Stimulated activated CD8-positive, alpha-beta memory T cell treated with anti-CD3 and anti-CD28 coated beads, Interleukin-4, amount 100 ng/mL, for 1 hour (primary cell): ENCODE data around the gene STX8.

ENCODE experiments used
- DNase-seq, 2 donors: peaks; one replicate each; pipeline ENCODE4 v3.0.0-alpha.2; 2020; ENCODE audit warnings: low read depth in 2 of 2, low spot score in 1 of 2

STX8 gene

DNA sequence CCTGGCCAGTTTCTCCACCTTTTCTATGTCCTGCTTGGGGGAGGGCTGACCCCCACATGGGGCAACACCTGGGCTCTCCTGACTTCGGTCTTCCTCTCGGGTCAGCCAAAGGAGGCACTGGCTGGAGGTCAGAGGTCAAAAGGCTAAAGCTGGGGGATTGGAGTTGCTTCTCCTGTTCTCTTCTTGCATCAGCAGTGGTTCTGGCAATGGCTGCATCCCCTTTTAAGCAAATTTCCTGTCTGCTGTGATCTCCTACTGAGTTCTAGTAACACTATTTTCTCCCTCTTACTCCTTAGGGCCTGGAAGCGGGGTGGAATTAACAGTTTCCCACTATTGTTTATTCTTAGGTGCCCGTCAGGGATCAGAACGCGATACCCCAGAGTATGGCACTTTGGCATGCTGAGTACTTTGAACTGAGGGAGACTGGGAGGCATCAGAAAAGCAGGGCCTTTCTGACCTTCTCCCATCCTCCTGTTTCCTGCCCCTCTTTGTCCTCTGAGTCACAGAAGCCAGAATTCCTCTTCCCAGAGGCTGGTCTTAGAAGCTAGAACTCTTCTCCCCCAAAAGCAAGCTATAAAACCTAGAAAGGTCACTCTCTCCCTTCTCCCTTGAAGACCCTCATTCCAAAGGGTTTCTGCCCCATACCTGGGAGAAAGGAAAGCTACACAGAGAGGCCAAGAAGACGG, 268.2 kb downstream of the STX8 start:
- no peak for DNase-seq

DNA sequence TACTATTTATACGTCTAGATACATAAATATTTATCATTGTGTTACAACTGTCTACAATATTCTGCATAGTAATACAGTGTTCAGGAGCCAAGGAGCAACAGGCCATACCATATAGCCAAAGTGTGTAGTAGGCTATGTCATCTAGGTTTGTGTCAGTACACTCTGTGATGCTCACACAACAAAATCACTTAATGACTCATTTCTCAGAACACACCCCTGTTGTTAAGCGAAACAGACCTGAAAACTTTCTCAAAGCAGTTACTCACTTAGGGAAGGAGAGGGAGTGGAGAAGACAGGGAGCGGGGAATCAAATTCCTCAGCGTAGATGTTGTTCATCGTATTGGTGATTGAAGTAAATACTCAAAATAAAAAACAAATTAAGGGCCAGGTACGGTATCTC, 269.5 kb downstream of the STX8 start:
- DNase-seq: no peak

DNA sequence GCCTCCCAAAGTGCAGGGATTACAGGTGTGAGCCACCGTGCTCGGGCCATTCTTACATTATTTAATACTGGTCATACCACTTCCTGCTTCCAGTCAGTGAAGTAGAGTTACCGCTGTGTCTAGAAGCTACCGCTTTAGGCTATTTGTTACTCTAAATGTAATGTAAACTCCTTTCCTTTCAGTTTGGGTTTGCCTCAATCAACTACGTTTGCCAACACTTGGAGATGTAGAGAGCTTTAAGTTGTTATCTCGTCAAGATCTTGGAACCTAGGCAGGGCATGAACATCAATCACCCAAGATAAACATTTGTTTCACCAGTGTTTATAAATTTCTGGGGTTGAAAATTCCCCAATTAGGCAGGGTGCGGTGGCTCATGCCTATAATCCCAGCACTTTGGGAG, 275.9 kb downstream of the STX8 start:
- no peak for DNase-seq

DNA sequence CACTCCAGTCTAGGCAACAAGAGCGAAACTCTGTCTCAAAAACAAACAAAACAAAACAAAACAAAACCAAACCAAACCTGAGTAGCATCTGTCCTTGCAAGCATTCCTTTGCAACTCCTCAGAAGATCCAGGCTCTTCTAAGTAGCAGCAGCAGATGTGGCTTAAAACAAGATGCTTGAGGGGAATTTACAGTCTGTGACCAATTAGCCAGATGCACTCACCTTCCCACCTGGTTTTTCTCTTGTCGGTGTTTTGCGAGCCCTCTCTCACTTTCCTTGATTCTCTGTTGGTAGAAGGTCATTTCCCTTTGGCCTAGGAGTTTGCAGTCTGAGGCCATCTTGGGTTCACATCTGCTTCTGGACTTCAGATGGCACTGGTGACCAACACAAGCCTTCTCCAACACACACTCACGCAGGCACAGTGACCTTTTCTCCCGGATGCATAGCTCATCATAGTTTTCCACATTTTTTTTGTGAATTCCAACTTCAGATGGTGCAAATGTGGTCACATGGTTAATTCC, 276.8 kb downstream of the STX8 start:
- DNase-seq: no peak

DNA sequence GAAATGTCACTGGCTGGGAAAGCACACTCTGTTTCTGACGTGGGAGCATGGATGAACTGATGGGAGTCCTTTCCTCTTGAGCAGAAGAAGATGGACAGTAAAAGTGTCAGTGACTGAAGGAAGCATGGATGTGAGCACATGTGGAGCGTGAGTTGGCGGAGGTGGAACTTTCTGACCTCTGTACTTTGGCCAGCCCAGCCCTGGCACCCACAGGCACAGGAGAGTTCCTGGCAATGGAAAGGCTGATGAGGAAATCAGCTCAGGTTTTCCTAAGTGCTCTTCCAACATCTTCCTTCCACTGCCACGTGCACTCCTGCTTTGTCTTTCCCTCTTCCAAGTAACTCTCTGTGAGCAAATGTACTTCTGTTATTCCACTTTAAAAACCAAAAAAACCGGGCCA, 277.5 kb downstream of the STX8 start:
- DNase-seq: no peak

DNA sequence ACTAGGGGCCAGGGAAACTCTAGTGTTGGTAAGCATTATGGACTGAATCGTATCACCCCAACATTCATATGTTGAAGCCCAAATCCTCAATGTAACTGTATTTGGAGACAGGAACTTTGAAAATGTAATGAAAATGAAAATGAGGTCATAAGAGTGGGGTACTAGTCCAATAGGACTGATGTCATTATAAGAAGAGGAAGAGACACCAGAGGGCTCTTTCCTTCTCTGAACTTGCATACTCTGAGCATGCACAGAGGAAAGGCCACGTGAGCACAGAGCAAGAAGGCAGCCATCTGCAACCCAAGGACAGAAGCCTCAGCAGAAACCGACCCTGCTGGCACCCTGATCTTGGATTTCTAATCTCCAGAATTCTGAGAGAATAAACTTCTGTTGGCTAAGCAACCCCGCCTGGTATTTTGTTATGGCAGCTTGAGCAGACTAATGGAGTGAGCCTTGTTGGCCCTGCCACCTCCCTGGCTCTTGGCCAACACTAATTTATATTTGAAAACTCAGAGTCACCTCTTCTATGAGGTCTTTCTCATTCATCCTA, 280.9 kb downstream of the STX8 start:
- DNase-seq: no peak

DNA sequence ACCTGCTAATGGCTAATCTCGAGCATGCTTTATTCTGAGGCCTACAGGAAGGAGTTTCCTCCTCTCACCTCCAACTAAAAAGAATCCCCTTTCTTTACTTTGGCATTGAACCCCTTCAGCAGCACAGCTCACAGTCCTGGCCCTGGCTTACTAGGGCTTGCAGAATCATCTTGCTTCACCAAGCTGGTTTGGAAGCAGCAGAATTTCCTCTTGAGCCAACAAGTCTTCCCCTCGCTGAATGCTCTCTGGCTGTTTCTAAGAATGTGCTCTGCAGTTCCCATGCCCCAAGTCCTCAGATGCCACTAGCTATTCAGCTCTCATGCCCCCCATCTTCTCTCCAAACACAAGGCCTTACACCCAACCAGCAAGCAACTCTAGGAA, 283.1 kb downstream of the STX8 start:
- DNase-seq: no peak

DNA sequence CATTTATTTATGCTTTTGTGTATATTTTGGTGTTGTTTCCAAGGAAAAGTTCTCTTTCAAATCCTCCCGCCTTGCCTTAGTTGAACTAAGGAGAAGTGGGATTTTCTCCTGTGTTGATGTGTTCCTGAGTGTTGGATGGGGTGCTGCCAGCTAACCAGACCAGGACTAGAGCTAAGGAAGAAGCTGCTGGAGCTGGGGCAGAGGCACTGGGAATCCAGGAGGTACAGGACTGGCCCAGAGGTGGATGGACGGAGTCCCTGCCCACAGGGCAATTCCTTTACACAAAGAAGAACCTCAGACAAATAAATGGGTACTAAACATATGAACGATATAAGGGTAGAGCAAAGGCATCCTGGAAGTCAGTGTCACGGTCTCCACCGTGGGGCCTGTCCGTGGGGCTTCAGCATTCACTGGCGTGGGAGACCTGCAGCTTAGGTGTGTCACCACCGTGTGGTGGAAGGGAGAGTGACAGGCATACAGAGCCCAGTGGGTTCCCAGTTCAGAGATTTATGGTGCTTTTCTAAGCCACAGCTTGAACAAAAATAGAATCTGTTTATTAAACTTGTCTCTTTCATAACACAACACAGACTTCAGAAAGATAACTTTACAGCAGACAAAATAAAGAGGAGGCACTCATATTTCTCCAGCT, 283.6 kb downstream of the STX8 start:
- no peak for DNase-seq

DNA sequence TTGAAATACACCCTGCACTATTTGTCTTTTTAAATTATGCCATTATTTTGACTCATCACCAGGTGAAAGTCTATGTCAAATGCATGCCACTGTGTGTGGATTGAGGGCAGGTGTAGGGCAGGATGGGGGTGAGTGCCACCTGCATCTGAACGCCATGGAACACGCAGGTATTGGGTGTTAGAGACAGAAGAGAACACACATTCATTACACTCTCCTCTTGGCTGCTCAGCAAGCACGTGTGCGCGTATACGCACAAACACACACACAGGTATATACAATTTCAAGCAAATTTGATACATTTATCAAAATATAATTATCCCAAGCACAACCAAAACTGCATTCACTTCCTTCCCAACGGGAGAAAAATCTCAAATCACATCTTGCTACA, 285.4 kb downstream of the STX8 start:
- no peak for DNase-seq

DNA sequence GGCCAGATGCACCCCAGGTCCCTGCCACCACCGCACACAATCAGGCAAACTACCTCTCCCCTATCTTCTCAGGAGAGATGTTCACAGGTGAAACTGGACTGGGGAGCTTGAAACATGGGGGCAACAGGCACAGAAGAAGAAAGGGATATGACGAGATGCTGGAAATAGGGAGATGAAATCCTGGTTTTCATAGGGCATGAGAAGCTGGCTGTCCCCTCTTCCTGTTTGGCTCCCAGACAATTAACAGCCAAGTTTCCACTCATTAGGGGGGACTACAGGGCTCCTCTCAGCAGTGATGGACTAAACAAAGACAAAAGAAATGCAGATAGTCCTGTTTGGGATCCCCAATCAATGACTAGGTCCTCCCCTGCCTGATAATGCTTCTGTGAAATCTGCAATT, 288.3 kb downstream of the STX8 start:
- no peak for DNase-seq

DNA sequence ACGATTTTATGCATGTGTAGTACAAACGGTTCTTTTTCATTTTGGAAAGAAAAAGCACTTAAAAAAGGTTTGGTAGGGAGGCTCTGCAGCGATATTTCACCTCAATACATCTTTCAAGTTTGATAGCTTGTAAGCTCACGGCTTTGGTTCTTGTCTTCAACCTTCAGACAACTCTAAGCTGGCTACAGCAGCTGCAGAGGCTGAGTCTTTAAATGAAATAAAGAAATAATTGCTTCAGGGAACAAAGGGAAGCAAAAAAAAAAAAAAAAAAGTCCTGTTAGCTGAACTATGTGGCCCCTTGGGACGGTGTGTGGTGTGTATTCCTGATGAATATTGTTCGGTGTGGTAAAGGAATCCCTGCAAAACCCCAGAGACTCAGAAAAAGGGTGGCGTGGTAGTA, 289.2 kb downstream of the STX8 start:
- DNase-seq: no peak

DNA sequence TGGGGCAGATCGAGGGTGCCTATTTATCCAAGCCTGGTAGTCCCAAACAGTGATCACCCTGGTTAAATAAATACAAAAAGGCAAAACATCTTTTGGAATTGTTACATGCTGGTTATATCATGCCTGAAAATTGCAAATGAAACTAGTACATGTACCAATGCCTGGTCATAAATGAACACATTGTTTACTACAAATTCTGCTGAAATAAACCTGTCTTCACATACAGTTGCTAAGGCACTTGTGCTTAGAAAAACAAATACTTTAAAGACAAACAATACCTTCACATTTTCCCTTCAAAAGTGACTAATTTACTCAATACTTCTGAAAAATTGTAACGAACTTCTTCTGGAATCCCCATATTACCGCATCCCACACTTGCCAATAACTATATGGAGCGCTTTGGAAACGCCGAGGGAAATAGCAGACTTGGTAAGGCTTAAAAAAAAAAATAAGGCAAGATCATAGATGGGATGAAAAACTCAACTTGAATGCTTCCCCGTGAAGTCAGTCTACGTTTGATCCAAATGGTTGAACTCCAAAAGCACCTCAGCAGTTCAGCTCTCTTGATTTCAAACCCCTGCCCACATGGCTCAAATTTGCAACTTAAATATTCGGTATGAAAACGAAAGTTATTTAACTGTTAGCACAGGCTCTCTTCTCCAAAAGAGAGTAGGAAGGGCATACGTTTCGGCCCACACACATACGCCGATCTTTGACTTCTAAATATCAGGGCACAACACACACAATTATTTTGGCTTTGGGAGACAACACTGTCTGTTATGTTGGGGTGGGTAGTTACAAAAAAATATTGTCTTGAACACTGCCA, 289.8 kb downstream of the STX8 start:
- DNase-seq: no peak

DNA sequence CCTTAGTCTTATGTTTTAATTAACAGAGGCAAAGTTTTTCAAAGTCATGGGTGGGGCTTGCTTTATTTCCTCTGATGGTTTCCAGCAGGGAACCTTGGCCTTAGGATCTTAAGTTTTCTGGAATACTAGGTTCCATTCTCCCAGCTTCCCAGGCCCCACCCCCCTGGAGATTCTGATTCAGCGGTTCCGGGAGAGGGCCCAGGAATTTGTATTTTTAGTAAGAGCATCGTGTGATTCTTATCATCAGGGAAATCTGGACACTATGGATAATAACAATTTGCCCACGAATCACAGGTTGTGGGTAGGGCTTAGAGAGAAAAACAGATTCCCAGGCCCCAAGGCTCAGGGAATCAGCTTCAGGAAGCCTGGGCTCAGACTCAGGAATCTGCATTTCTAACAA, 290.7 kb downstream of the STX8 start:
- DNase-seq: no peak

DNA sequence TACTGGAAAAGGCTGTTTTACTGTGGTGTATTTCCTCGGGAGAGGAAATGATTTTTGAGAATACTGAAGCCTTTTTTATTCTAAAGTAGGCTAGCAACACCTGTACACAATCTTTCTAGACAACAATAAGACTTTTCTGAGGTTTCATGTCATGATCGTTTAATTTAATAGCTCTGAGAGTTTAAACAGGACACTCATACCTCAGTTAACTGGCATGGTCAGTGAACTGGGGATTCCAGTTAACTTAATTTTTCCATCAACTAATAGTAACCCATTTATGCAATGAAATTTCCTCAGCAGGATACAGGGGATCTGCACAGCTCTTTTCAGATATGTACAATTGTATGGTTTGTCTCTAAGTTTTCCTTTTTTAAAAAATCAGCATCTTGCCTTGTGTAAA, 291.7 kb downstream of the STX8 start:
- no peak for DNase-seq

DNA sequence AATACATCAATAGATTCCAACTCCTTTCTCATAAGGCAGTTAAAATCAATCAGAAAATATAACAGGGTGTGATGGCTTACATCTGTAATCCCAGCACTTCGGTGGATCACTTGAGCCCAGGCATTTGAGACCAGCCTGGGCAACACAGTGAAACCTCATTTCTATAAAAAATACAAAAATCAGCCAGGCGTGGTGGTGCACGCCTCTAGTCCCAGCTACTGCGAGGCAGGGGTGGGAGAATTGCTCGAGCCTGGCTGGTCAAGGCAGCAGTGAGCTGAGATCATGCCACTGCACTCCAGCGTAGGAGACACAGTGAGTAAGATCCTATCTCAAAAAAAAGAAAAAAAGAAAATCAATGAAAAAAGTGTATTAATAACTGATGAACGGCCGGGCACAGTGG, 295.7 kb downstream of the STX8 start:
- DNase-seq: no peak

DNA sequence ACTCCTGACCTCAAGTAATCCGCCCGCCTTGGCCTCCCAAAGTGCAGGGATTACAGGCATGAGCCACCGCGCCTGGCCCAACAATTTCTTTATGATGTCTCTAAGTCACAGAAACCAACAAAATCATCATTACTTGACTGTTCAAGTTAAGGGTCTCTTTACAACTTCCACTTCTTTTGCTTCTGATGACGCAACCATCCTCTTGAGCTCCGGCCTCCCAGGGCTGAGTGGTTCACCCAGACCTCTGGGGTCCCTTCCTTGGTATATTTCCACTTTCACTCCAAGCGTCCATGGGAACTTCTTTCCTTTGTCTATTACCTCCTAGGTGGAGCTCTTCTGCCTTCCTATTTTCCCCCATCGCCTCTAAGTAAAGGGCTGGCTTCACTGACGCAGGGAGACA, 300.6 kb downstream of the STX8 start:
- DNase-seq: no peak

DNA sequence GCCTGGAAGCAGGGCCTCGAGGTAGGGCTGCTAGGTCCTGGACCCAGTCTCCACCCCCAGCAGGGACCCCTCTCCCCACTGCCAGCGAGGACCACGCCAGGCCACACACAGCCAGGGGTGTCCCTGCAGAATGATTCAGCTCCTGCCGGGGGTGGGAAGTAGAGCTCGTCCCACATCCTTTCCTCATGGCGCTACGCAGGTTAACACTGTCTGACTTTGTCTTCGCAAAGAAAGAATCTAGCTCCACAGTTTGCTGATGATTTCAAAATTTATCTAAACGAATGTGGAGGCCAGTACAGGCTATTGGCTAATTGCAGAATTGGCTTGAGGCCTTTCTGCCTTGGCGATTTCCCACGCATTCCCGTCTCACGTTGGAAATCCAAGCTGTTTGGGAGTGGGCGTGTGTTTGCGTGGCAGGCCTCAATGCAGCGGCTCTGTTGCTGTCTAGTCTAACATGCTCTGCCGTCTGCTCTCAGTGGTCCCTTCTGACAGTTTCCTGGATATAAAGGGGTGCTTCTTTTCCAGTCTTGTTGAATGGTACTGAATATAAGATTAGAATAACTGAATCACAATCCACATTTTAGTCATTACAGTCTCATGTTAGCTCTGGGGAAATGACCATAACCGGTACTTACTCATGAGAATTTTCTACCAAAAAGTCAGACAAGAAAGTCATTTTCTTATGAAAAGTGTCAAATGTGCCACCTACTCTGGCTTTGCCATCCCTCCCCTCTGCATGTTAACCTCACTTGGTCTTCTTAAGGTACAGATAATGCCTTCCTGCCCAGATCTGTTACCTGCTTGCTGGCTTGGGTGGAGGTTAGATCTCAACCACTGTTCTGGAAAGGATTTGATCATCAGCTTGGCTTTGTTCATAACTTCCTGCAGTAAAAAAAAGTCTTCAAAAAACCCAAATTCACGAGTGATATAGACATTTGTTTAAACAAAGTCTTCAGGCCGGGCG, 301.9 kb downstream of the STX8 start:
- no peak for DNase-seq

DNA sequence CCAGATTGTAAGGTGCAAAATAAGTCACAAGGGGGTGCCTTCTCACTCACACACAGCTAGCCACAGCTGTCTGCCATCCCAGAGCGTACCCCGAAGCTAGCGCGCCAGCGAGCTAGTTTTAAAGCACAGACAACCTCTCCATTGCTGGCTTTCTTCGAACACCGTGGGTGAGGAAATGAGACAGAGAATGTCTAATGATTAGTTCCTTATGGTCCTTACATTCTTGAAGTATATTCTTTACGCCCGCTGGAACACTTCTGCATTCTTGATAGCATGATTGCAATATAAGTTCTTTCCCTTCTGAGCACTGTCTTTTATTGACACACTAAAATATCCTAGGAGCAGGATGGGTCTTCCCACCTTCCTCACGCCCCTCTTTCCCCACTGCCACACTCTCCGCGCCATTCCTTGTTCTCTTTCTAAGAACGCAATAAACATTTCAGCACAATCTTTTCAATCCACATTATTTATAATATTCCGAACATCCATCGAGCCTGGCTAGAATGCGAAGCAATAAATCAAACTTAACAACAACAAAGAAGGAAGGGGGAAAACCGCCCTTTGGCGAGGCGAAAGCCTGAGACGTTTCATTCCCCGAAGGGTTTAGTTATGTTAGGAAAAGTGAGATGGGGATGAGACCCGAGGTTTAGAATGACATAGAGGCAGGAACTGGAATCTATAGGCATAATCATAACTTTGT, 303.0 kb downstream of the STX8 start:
- DNase-seq: no peak

DNA sequence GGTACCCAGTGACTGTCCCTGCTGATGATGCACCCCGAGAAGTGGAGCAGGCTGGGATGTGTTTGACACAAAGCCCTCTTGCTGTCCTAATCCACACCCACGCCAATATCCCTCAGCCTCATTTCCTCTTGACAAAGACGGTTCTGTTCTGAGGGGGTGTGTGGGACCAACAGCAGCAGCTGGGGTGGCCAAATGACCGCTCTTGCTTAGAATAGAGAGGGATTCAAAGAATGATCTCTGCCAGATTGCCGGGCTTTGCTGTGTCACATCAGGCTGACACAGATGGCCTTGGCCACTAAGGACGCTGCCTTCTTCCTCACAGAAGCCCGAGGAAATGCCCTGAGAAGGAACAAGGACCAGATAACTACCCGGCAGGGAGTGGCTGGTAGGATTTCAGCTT, 303.6 kb downstream of the STX8 start:
- no peak for DNase-seq

DNA sequence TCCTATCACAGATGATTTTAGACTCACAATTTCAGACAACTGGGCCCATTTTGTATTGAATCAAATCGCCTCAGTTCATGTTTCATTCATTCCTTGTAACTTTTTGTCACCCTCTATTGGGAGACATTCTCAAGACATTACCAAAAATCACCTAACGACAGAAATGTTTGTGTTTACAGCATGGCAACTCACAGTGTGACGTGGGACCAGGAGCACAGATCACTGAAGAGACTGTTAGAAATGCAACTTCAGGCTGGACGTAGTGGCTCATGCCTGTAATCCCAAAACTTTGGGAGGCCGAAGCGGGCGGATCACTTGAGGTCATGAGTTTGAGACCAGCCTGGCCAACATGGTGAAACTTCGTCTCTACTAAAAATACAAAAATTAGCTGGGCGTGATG, 304.7 kb downstream of the STX8 start:
- DNase-seq: no peak
